ENCODE results near the gene MSTO1.
"Not testable (repeated sequence)": the region's sequence is repeated elsewhere in the genome, so short reads cannot be mapped to it uniquely, and the experiment has no call there.

Gene MSTO1

GRCh38 chr1:155652951-155653350, 42.9 kb downstream of the MSTO1 start:
- no peak for DNase-seq (ENCODE audit: low read depth)
- no peak overlapping the region for H3K4me3 ChIP-seq (ENCODE audit: low read depth, low read length)
- no peak for TF ChIP-seq CTCF (IDR thresholded peaks at IDR 0.05; ENCODE audit: insufficient read depth, low read depth, low read length, missing control alignments)

- no peak for DNase-seq (ENCODE audit: low read depth)
- no peak for TF ChIP-seq CTCF (IDR thresholded peaks at IDR 0.05; ENCODE audit: insufficient read depth, low read depth, low read length, missing control alignments)
- H3K4me3 ChIP-seq (ENCODE audit: low read depth, low read length), result no peak overlapping the region
Observed at GRCh38 chr1:155657463-155657862, 47.4 kb downstream of the MSTO1 start.

GRCh38 chr1:155661239-155661638, 51.2 kb downstream of the MSTO1 start:
- DNase-seq (ENCODE audit: low read depth); H3K4me3 ChIP-seq (ENCODE audit: low read depth, low read length): not testable (repeated sequence)

Measured in GM12865 (cell line).